Mucosa of descending colon (tissue), 3 donors: Measurements from ENCODE around the gene SVOP. TPM values are rescaled to one million over a fixed set of nuclear protein-coding genes. Genes with fewer than 3 reads are reported as not detected.
"Not testable (repeated sequence)": the region's sequence is repeated elsewhere in the genome, so short reads cannot be mapped to it uniquely, and the experiment has no call there.

Experiments used
- ATAC-seq: fragments of 200-7000 bp; cut with Tn5 transposase; one replicate; pipeline ENCODE4 v1.9.1; 2020; ENCODE audit warnings: mild to moderate bottlenecking, moderate library complexity
- DNase-seq, 3 donors: peaks; one replicate each; pipeline ENCODE4 v3.0.0-alpha.2; 2020
- H3K36me3 ChIP-seq: fragments of 200-600 bp; one replicate; pipeline ENCODE4 v1.8.0; 2021; ENCODE audit warnings: low read depth, mild to moderate bottlenecking
- H3K4me1 ChIP-seq: fragments of 200-600 bp; one replicate; pipeline ENCODE4 v1.8.0; 2021; ENCODE audit warnings: low read depth, mild to moderate bottlenecking
- H3K4me3 ChIP-seq: fragments of 200-600 bp; one replicate; pipeline ENCODE4 v1.8.0; 2021; ENCODE audit warnings: mild to moderate bottlenecking
- H3K9me3 ChIP-seq: fragments of 200-600 bp; one replicate; pipeline ENCODE4 v1.8.0; 2021; ENCODE audit warnings: mild to moderate bottlenecking
- CTCF ChIP-seq: fragments of 200-600 bp; IDR thresholded peaks from one replicate; pipeline ENCODE4 v1.8.0; 2022; ENCODE audit warnings: antibody characterized with exemption, mild to moderate bottlenecking
- intact Hi-C, 2 donors: fragments of 100-400 bp; cut with DNase I in 1 of 2; cut with micrococcal nuclease in 1 of 2; formaldehyde crosslinking; loops; one replicate each; pipeline versions ENCODE4 v1.11.0 to v1.11.1; 2022; cut with DNase I, micrococcal nuclease
- total RNA-seq, 3 donors: library from RNA; stranded (reverse); fragmentation: NEBNext Ultra II Directional in 2 of 3; extraction: Animal tissue kit (Norgen Biotek cat#: 25700) in 2 of 3; gene quantifications; one replicate each; pipeline versions ENCODE4 v1.2.1 to v1.2.4, GENCODE V29; 2021 to 2023
- donor health status: DM: no; HTN: no; CAD: no; lungs with moderate emphysema.
- donor health status: DM: no; HTN: no; CAD: no.
- donor health status: DM: no; HTN: yes; CAD: no.

Gene SVOP
- total RNA-seq, 3 donors from 2014 or later = 0.26 to 1.7 (median 0.31) TPM

- Histone ChIP-seq H3K4me1 (peaks cover 7% of the 10 kb centered on the region), H3K4me3 (no peak overlapping the region), H3K36me3 (no peaks in the 10 kb centered on the region), H3K9me3 (no peaks in the 10 kb centered on the region)
- no peak for TF ChIP-seq CTCF
- intact Hi-C loops = no loop called here
- ATAC-seq (no peak), DNase-seq (no peak)
Observed at GRCh38 chr12:108875682-108876361, 145.0 kb downstream of the SVOP start.

DNA sequence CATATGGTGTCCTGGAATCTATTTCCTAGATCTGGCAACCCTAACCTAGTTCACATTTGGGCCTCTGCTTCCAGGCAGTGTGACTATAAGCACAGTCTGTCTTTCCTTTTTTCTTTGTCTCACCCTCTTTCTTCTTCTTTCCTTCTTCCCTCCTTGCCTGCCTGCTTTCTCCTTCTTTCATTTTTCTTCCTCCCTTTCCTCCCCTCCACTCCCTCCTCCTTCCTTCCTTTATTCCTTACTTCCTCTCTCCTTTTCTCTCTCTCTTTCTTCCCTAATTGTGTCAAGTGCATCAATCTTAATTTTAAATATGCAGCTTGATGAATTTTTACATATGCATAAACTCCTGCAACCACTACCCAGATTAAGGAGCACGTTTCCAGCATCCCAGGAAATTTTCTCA lies 145.6 kb downstream of the SVOP start:
- intact Hi-C loops = no loop called here
- H3K4me1 ChIP-seq = peaks cover 7% of the 10 kb centered on the region
- no peaks in the 10 kb centered on the region for H3K9me3 ChIP-seq
- no peak for TF ChIP-seq CTCF
- DNase-seq = no peak
- H3K4me3 ChIP-seq = no peak overlapping the region
- ATAC-seq = no peak
- no peaks in the 10 kb centered on the region for H3K36me3 ChIP-seq

- ATAC-seq (no peak), DNase-seq (no peak)
- TF ChIP-seq CTCF = no peak
- intact Hi-C loops = no loop called here
- no peak overlapping the region for H3K4me3 ChIP-seq
- no peaks in the 10 kb centered on the region for H3K36me3 ChIP-seq
- peaks cover 7% of the 10 kb centered on the region for H3K4me1 ChIP-seq
- no peaks in the 10 kb centered on the region for H3K9me3 ChIP-seq
Observed at GRCh38 chr12:108868781-108869180, 152.1 kb downstream of the SVOP start.

DNA sequence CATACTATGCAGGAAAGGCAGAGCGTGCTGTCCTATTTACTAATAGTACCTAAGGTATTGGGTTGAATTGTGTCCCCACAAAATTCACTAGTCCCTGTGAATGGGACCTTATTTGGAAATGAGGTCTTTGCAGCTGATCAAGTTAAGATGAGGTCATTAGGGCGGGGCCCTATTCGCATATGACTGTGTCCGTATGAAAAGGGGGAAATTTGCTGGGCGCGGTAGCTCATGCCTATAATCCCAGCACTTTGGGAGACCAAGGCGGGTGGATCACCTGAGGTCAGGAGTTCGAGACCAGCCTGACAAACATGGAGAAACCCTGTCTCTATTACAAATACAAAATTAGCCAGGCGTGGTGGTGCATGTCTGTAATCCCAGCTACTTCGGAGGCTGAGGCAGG lies 154.8 kb downstream of the SVOP start:
- ATAC-seq, H3K36me3 ChIP-seq, H3K4me3 ChIP-seq, DNase-seq, H3K9me3 ChIP-seq, intact Hi-C loops, H3K4me1 ChIP-seq: not testable (repeated sequence)

DNA sequence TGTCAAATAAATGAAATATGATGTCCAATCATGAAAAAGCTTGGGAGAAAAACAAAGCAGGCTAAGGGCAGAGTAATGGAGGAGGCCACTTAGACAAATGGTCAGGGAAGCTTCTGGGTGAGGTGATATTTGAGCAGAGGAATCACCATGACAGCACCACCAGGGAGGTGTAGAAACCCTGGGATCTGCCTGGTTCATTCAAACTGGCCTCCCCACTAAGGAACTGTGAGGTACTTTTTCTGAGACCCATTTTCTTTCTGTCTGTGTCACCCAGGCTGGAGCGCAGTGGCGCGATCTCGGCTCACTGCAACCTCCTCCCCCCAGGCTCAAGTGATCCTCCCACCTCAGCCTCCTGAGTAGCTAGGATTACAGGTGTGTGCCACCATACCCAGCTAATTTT lies 155.7 kb downstream of the SVOP start:
- no peaks in the 10 kb centered on the region for H3K4me1 ChIP-seq
- intact Hi-C loops = no loop called here
- DNase-seq (no peak), ATAC-seq (no peak)
- H3K4me3 ChIP-seq = no peak overlapping the region
- no peaks in the 10 kb centered on the region for H3K9me3 ChIP-seq
- TF ChIP-seq CTCF = no peak
- no peaks in the 10 kb centered on the region for H3K36me3 ChIP-seq

GRCh38 chr12:108862588-108862959 lies 158.3 kb downstream of the SVOP start:
- ATAC-seq (no peak), DNase-seq (no peak)
- Histone ChIP-seq H3K36me3 (no peaks in the 10 kb centered on the region), H3K4me1 (peaks cover 15% of the 10 kb centered on the region), H3K9me3 (no peaks in the 10 kb centered on the region), H3K4me3 (no peak overlapping the region)
- TF ChIP-seq CTCF = no peak
- intact Hi-C loops = no loop called here
